Iris pigment epithelial cell (primary cell): Measurements from ENCODE around the gene INTS4.
"Not testable (repeated sequence)": the region's sequence is repeated elsewhere in the genome, so short reads cannot be mapped to it uniquely, and the experiment has no call there.

ENCODE experiments used
- DNase-seq: peaks from one replicate; pipeline ENCODE4 v3.0.0-alpha.2; 2011; ENCODE audit warnings: low read depth

INTS4 gene

GRCh38 chr11:77994434-77995362, at the start of gene INTS4:
INTS4 (minus strand) TSS chr11:77994668; CDS start chr11:77994643, 25 bp downstream.
- peak; percentile 100 for DNase-seq

- no peak for DNase-seq
These were observed 47.5 kb upstream of the INTS4 start for GRCh38 chr11:78041843-78042440.

- DNase-seq: not testable (repeated sequence)
These were observed 46.9 kb upstream of the INTS4 start for GRCh38 chr11:78041380-78041719.

- no peak for DNase-seq
These were observed 46.4 kb upstream of the INTS4 start for GRCh38 chr11:78040691-78041379.

- DNase-seq: peak; percentile 84
These were observed 45.6 kb upstream of the INTS4 start for GRCh38 chr11:78039919-78040671.

GRCh38 chr11:78039391-78039918, 45.0 kb upstream of the INTS4 start:
- no peak for DNase-seq

GRCh38 chr11:78038697-78039313, 44.3 kb upstream of the INTS4 start:
- no peak for DNase-seq

GRCh38 chr11:78037825-78038620, 43.6 kb upstream of the INTS4 start:
- no peak for DNase-seq

- DNase-seq: no peak
These were observed 42.6 kb upstream of the INTS4 start for GRCh38 chr11:78037056-78037455.

GRCh38 chr11:78036313-78036712, 41.8 kb upstream of the INTS4 start:
- no peak for DNase-seq

GRCh38 chr11:78034623-78035022, 40.2 kb upstream of the INTS4 start:
- no peak for DNase-seq

- DNase-seq: peak; percentile 41
These were observed 38.6 kb upstream of the INTS4 start for GRCh38 chr11:78033040-78033439.

- DNase-seq: no peak
These were observed 37.6 kb upstream of the INTS4 start for GRCh38 chr11:78032090-78032489.

GRCh38 chr11:78031629-78032028, 37.2 kb upstream of the INTS4 start:
- no peak for DNase-seq

- DNase-seq: peak; percentile 35
These were observed 36.2 kb upstream of the INTS4 start for GRCh38 chr11:78030429-78031325.

- not testable (repeated sequence) for DNase-seq
These were observed 34.0 kb upstream of the INTS4 start for GRCh38 chr11:78028423-78028822.

- DNase-seq: no peak
These were observed 33.3 kb upstream of the INTS4 start for GRCh38 chr11:78027759-78028158.

- no peak for DNase-seq
These were observed 30.9 kb upstream of the INTS4 start for GRCh38 chr11:78025378-78025777.

- DNase-seq: no peak
These were observed 29.0 kb upstream of the INTS4 start for GRCh38 chr11:78023426-78023825.
